HG02759 (cell line): ENCODE data around the gene TPPP.
"Not testable (repeated sequence)": the region's sequence is repeated elsewhere in the genome, so short reads cannot be mapped to it uniquely, and the experiment has no call there.

Experiments
- ATAC-seq: cut with Tn5 transposase; IDR thresholded peaks from one replicate; pipeline ENCODE4 v1.9.1; 2021; ENCODE audit warnings: mild to moderate bottlenecking, moderate library complexity; ENCODE audit not compliant: unreplicated experiment

TPPP gene

DNA sequence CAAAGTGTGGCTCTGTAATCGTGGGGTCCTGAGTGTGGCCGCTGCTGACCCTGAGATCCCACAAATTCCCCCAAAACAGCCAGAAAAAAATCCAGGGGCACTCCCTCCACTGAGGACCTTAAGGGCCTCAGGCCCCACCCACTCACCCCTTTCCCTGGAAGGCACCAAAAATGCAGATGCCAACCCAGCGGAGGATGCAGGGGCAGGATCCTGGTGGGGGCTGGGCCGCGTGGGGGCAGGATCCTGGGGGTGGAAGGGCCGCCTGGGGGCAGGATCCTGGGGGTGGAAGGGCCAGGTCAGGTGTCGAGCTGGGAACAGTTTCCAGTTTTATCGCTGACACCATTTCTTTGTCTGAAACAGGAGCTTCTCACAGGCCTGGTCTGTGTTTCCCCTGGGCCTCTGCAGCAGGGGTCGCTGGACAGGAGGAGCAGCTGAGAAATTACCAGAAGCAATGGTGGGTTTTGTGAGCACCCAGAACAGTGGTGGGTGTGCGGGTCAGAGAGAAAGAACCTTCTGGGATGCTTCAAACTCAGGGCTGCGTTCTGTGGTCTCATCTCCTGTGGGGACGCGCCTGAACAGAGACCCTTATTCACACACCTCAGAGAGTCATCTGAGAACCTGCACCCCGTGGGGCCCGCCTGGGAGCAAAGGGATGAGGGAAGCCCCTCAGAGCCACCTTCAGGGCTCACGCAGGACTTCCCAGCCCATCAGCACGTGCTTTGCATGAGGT is 13.8 kb downstream of the TPPP start:
- ATAC-seq = not testable (repeated sequence)

DNA sequence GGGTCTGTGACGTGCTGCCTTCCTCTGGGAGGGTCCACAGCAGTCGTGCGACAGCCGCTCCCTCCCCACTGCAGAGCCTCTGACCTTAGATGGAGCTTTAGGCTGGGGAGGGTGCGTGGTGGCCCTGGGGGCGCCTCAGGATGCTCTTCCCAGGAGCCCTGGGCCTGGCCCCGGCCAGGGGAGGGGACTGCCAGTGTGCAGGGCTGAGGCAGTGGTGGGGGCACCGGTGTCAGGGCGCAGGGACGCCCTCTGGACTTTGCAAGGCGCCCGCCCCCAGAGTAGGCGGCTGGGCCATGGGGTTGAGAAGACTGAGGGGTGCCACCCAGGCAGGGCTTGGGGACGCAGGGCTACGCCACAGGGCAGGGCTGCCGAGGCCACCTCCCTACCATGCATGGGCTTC is 14.6 kb downstream of the TPPP start:
- ATAC-seq = not testable (repeated sequence)

DNA sequence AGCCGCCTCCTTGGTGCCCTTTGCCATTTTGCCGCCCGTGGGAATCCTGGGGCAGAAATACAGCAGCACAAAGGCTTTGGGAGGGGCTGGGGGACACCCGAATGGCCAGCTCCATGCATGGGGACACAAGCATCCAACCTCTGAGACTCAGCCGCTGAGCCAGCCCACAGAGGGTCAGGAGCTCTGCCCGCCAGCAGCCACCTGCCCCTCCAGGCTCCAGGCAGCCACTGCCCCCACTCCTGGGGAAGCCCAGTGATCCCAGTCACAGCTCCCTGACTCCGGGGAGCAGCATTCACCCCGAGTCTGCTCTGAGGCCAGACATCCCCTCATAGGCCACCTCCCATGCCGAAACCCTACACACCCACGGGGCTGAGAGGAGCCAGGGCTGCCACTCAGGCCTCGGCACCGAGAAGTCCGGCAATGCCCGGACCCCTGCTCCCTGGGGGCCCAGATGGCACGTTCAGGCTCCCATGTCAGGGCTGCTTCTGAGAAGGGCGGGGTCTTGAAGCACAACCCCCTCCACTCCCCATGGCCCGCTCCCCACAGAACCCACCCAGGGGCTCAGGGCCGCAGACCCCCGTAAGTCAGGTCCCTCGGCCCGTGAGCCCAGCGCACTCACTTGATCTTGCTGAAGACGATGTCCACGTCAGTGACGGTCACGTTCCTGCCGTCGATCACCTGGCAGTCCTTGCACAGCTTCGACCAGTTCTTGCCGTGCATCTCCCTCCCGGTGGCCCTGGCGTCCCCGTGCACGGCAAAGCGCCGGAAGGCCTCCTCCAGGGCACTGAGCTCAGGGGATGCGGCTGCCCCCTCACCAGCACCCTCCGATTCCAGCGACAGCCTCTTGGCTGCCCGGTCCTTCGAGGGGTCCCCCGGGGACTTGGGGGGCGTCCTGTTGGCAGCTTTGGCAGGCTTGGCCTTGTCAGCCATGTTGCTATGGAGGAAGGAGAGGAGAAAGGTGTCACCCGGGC is 15.7 kb downstream of the TPPP start:
- ATAC-seq = no peak

DNA sequence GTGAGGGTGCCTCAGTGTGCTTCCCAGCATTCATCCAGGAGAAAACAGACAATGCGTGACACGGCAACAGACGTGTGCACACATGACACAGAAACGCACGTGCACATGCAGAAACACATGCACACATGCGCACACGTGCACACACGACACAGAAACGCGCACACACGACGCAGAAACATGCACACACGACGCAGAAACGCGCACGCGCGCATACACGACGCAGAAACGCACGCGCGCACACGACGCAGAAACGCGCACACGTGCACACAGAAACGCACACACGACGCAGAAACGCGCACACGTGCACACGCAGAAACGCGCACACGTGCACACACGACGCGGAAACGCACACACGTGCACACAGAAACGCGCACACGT is 16.5 kb downstream of the TPPP start:
- no peak for ATAC-seq

DNA sequence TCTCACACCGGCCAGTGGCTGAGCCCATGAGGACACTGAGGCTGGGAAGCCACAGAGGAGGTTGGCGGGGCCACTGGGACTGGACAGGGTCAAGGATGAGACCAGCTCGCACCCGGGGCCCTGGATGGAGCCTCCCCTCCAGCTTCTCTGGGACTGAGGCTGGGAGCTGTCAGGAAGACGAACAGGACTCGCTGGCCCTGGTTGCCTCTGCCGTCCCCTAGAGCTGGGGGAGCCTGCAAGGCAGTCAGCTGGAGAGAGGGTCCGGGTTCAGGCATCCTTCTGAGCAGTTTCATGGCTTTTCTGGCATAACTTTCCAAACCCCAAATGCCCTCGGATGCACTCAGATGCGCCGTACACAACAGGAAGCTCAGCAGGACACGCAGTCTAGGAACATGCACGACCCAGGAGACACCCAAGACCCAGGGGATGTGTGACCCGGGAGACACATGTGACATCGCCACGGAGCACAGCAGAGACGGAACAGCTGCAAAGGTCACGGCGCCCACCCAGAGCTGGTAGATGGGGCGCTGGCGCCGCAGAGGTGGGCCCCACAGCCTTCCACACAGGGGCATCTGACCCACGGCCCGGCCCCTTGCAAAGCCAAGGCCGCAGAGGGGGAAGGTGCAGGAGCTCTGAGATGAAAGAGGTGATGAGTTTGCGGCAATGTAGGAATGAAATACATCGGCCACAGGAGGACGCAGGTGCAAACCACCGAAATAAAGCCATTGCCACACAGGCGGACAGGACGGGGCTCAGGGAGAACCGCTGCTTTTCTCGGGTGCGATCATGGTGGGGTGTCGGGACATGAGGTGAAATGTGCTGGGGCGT is 17.1 kb downstream of the TPPP start:
- no peak for ATAC-seq

DNA sequence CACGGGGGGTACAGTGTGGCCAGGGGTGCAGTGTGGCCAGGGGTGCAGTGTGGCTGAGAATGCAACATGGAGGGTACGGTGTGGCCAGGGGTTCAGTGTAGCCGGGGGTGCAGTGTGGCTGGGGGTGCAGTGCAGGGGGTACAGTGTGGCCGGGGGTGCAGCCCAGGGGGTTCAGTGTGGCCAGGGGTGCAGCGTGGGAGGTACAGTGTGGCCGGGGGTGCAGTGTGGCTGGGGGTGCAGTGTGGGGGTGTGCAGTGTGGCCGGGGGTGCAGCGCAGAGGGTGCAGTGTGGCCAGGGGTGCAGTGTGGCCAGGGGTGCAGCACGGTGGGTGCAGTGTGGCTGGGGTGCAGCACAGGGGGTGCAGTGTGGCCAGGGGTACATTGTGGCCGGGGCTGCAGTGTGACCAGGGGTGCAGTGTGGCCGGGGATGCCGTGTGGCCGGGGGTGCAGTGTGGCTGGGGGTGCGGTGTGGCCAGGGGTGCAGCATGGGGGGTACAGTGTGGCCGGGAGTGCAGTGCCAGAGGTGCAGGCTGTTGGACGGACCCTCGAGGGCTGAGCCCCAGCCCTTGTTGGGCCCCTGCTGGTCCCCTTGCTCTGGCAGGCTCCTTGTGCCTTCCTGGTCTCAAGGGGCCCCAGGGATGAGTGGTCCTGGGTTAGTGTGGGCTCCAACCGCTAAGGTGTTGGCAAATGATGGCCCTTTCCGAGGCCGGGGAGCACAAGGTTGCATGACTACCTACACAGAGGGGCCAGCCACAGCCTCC is 17.9 kb downstream of the TPPP start:
- ATAC-seq = no peak

DNA sequence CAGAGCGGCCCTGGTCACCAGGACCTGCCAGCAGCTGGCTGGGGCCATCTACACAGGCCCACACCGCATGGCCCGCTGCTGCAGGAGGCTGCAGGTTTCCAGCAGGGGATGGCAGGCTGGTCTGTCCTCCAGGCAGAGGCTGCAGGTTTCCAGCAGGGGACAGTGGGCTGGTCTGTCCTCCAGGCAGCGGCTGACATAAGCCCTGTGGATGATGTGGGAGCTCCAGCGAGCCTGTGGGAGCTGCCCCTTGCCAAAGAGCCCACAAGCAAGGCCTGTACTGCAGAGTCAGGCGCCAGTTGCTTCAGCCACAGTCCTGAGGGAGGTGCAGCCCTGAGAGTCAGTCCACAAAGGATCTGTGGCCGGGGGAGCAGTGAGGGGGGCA is 18.5 kb downstream of the TPPP start:
- no peak for ATAC-seq

DNA sequence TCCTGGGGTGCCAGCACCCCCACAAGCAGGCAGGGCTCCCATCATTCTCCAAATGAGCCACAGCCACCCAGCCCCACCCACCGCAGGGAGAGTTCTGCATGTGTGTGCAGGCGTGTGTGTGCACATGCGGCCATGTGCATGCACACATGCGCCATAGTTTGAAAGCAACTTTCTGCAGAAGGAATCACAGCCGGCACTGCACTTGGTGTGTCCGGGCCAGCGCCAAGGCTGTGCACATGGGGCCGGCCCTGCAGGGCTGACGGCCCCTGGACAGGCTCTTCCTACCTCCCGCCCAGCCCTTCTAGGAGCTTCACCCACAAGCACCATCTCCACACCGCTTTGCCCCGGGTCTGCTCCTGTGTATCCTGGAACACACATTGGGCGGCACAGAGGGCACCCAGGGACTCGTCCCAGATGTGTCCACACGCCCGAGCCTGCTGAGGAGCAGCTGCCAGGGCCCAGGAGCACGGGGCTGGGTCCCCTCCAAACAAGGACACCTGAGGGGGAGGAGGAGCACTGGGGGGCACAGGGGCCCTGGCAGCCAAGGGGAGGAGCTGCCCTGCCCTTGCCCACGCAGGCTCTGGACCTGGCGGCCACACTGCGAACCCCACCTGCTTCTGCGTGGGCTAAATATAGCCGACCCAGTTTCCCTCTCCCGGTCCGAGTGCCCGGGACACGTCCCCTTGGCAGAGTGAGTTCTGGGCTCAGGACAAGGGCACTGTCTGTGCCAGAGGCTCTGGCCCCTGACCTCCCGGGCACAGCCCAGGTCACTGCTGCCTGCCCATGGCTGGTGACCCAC is 19.1 kb downstream of the TPPP start:
- no peak for ATAC-seq

DNA sequence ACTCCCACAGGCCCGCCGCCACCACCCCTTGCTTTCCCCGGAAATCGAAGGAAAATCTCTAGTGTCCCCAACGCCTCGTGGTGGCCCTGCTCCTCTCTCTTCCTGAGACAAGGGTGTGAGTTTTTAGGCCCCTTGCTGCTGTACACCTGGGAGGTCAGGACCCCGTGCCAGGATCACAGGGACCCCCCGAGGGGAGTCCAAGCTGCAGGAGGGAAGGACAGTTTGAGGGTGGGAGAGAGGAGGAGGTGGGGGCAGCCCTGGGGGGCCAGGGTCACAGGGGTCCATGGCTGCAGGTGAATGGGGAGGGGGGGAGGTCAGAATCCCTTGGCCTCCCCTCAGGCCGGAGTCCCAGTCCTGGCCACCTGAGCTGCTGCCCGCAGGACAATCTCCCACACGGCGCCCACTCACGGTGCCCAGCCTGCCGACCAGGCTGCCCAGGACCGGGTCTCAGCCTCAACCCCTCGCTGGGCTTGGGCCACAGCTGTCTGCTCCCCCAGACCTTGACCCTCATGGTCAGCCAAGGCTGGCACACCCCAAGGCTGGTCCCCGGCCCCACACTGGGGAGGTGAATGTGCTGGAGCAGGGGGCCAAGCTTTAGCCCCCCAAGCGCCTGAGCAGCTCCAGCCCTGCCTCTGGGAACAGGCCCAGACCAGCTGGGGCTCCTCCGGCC is 19.9 kb downstream of the TPPP start:
- no peak for ATAC-seq

DNA sequence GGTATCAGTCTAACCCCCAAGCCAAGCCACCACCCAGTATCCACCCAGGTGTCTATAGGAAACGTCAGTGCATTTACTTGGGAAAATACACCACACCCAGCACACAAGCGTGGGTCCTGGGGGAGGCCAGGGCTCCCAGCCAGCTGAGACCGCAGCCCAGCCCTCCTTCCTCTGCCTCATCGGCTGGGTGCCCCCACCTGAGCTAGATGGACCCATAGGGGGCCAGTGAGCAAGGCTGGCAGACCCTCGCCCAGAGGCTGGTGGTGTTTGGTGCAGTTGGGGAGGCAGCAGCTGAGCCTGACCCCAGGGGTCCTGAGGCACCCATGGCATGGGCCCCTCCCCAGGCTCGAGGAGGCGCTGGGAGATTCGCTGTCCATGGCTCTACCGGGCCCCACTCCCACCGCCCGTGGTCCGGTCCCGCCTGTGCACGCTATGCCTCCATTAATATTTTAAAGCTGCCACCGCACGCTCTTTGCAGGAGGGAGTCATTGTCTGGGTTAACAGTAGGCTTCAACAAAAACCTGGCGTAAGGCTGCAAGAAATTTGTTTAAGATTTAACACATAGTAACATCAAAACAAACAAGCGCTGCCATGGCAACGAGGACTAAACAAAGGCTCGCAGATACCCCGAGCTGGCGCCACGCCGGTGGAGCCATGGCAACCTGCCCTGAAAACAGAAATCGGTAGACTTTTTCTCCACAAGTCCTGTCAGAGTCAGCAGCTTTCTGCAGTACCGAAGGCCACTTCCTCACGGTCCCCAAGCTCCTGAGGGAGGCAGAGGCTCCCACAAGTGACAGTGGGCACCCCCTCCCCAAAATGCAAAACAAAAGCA is 20.6 kb downstream of the TPPP start:
- no peak for ATAC-seq

DNA sequence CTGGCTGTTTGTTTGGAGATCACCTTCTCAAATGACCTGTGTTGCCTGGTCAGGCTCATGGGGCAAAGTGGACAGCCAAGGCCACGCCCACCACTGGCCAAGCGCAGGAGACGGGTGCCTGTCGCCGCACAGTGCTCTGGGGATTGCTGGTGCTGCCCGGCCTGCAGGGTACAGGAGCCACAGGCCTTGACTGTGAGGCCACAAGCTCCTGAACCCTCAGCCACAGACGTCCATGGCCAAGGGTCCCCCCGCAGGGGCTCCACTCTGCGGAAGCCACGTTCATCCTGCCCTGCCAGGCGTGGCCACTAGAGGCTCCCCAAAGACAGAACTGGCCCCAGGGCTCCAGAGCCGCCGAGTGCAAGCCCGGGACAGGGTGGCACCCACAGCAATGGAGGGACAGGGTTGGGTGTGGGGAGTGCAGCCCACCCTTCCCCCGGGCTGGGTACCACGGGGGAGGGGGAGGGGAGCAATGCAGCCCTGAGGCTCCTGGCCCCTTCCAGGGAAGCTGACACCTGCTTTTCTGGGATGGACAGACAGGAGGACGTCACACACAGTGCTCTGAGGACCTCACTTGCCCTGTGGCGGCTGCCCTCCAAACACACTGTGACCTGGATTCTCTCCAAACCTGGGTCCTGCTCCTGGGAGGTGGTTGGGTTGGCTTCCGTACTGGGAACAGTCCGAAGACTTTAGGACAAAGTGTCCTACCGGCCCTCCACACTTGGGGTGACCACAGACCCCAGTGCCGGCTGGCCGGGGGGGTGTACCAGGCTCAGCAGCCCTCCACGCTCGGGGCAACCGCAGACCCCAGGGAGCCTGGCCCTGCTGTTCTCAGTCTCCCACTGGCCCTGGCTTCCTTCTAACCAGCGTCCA is 21.5 kb downstream of the TPPP start:
- ATAC-seq = peak; percentile 55

DNA sequence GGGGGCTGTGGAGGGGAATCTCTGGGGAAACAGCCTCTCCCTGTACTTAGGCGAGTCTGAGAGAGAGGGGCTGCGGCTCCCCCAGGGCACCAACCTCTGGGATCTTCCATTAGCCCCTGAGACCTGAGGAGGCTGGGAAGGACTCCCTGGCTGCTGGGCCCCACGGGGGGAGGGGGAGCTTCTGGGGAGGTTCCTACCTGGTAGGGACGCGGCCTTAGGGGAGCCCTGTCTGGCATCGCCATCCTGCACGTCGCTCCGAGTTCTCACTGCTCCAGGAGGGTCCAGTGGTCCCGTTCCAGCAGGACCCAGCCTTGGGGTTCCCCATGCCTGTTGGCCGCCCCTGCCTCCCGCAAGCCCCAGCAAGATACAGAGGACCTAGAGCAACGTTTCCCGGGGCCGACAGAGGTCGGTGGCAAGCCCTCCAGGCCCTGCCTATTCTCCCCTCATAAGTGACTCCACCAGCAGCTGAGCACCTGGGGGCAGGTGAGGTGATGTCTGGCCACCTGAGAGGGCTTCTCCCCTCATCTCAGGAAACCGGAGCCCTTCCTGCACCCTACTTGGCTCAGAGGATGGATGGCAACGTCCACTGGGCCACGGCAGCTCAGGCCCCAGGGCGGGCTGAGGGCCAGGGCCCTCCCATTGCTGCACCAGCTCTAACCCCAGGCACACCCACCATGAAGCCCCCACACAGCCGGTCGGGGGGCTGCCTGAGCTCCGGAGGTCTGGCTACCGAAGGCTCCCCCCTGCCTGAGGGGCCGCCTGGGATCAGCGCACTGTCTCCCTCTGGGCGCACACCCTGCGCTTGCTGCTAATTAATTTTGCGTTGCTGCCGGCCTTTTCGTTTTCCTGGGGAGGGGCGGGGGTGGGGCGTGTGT is 22.5 kb downstream of the TPPP start:
- no peak for ATAC-seq

DNA sequence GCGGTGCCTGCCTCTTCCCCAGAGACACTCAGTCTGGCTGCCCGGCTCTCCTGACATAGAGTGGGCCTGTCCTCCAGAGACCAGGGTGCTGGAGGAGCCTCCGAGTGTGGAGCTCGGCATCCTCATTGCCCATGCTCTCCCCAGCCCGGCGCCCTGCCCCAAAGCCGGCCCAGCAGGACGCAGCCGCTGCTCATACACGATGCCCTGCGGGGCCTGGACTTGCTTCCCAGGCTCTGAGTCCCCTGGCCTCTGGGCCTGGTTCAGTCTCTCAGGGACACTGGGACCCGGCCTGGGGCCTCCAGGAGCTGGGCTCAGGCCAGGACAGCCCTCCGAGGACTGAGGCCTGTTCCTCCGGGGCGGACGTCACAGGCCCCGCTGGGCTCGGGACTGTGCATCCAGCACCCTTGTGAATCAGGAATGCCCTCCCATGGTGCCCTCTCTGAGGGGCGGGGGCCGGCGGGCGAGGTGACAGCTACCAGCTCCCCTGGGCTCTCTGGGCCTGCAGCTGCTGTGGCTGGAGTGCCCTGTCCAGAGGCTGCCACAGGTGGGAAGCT is 23.2 kb downstream of the TPPP start:
- ATAC-seq = no peak

DNA sequence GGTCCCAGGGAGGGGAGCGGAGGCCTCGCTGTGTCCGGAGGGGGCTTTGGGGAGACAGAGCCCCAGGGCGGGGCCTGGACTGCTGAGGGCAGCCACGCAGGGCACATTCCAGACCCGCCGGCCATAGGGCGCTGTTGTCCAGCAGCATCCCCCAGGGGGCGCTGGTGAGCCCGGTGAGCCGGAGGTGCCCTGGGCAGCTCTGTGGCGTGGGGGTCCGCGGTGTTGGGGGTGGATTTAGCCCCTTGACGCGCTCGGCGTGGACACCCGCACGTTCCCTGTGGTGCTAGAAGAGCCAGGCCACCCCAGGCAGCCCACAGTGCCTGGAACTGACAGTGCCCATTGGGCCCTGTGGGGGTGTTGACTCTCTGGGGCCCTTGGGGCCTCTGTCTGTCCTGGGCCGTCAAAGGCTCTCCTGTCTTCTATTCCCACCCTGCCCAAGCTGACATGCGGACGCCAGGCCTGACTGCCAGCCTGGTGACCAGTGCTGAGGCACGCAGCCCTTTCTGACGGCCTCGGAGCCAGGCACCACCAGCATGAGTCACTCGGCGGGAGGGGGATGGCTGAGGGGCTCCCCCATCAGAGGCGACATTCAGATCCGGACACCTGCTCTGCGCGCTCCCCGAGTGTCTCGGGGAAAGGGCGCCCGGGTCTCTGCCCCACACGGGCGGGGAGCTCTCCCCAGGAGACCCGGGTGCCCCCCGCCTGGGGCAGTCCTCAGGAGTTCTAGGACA is 23.9 kb downstream of the TPPP start:
- no peak for ATAC-seq

DNA sequence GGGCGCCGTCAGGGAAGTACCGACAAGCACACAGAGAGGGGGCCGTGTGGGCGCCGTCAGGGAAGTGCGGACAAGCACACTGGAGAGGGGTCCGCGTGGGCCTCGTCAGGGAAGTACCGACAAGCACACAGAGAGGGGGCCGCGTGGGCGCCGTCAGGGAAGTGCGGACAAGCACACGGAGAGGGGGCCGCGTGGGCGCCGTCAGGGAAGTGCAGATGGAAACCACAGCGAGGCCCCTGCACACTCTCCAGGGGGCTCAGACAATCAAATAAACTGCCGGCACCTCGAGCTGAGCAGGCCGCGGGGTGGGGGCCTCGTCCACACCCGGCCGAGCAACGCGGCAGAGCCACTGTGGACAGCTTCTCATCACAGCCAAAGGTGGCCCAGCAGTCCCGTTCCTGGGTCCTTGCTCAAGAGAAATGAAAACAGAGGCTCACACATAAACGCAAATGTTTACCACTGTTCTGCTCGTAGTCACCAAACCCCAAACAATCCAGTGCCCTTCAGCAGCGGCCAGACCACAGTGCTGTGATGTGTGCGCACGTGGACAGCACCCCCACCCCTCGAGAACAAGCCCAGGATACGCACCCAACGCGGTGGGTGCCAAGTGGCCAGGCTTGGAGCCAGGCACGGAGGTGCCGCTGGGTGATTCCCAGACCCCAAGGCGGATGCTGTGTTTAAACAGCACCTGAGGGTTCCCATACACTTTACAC is 24.7 kb downstream of the TPPP start:
- no peak for ATAC-seq
